Motor neuron (in vitro differentiated cells): ENCODE results near the gene PTPRF. TPM values are rescaled to one million over a fixed set of nuclear protein-coding genes. Genes with fewer than 3 reads are reported as not detected.

Experiments
- ATAC-seq, 8 experiments: fragments of 200-7000 bp; cut with Tn5 transposase; replicated peaks in 6 of 8; 2 replicates each; pipeline ENCODE4 v1.8.0; 2021; ENCODE audit warnings: mild to moderate bottlenecking in 8 of 8, moderate library complexity in 8 of 8
- H3K27ac ChIP-seq, 2 donors: fragments of 250-450 bp; sonication (Bioruptor Pico); 2 replicates each; pipeline ENCODE4 v1.9.0; 2021; ENCODE audit warnings: antibody characterized with exemption in 2 of 2, mild to moderate bottlenecking in 2 of 2, moderate library complexity in 1 of 2
- H3K4me1 ChIP-seq, 2 donors: fragments of 250-450 bp; sonication (Bioruptor Pico); replicated peaks in 1 of 2; 2 replicates each; pipeline ENCODE4 v1.6.1; 2021; ENCODE audit warnings: antibody characterized with exemption in 2 of 2, mild to moderate bottlenecking in 2 of 2, moderate library complexity in 1 of 2
- H3K4me3 ChIP-seq, 5 donors: fragments of 250-450 bp; sonication (Bioruptor Pico); 2 replicates each; pipeline ENCODE4 v1.9.0; 2021; ENCODE audit warnings: antibody characterized with exemption in 5 of 5, mild to moderate bottlenecking in 5 of 5, moderate library complexity in 4 of 5
- WGBS, 10 experiments: fragments of 450-650 bp; shearing (Covaris generic); methylation state at CpG; one replicate each; pipeline ENCODE4 v1.0.0; 2022; 5-methylcytosine and 5-hydroxymethylcytosine counted together
- in situ Hi-C, 9 experiments: fragments of 400-800 bp; cut with MboI; loops; one replicate each; pipeline ENCODE4 v1.15.0; 2021; ENCODE audit warnings: low sequenced_read_pairs in 9 of 9, low pct_unique_long_range_greater_than_20kb in 2 of 9; ENCODE audit not compliant: unreplicated experiment in 9 of 9
- total RNA-seq, 8 experiments: library from RNA; unstranded; fragments of 300-600 nt; gene quantifications; 2 replicates each; pipeline versions ENCODE4 v1.2.3 to v1.2.4, GENCODE V29; 2022

PTPRF gene
- total RNA-seq, 8 experiments from 2014 or later: 7.8 to 119 (median 74.7) TPM

GRCh38 chr1:43565600-43566360 is 35.1 kb downstream of the PTPRF start:
- in situ Hi-C loops: no loop called here
- Histone ChIP-seq H3K4me1 (peaks cover 51 to 55% of the 10 kb centered on the region in 2 donors), H3K27ac (peak overlapping the region; percentile 50 to 54), H3K4me3 (peak overlapping the region in 4 of 5 donors; percentile 14 to 31 (median 17))
- peak; percentile 88 to 97 (median 91) for ATAC-seq
- 21 to 39% methylated on average over 4 to 16 of the region's 62 CpGs; no CpG with 5 or more reads in 8 of the 10 experiments for WGBS, 10 experiments

GRCh38 chr1:43566382-43567044 is 35.8 kb downstream of the PTPRF start:
- no peak for ATAC-seq
- WGBS, 10 experiments: 83 to 100% (median 97%) methylated on average over 1 to 14 of the region's 16 CpGs; no CpG with 5 or more reads in 1 of the 10 experiments
- Histone ChIP-seq H3K4me3 (no peak overlapping the region), H3K4me1 (peaks cover 51 to 58% of the 10 kb centered on the region in 2 donors), H3K27ac (no peak overlapping the region)
- in situ Hi-C loops: no loop called here

GRCh38 chr1:43569175-43569574 is 38.5 kb downstream of the PTPRF start:
- ATAC-seq: peak in 1 of 8 experiments; percentile 20
- peaks cover 55 to 61% of the 10 kb centered on the region in 2 donors for H3K4me1 ChIP-seq
- 60 to 79% (median 67%) methylated on average over 1 to 2 of the region's 6 CpGs; no CpG with 5 or more reads in 6 of the 10 experiments for WGBS, 10 experiments
- H3K4me3 ChIP-seq: no peak overlapping the region
- peak overlapping the region in 1 of 2 donors; percentile 27 for H3K27ac ChIP-seq
- in situ Hi-C loops: no loop called here

GRCh38 chr1:43570277-43570676 is 39.6 kb downstream of the PTPRF start:
- H3K4me3 ChIP-seq: no peak overlapping the region
- in situ Hi-C loops: no loop called here
- ATAC-seq: no peak
- 41 to 80% (median 58%) methylated on average over 1 to 4 of the region's 9 CpGs; no CpG with 5 or more reads in 6 of the 10 experiments for WGBS, 10 experiments
- H3K4me1 ChIP-seq: peaks cover 44 to 50% of the 10 kb centered on the region in 2 donors
- H3K27ac ChIP-seq: peak overlapping the region; percentile 8 to 19

- H3K4me1 ChIP-seq: peaks cover 41 to 47% of the 10 kb centered on the region in 2 donors
- ATAC-seq: no peak
- in situ Hi-C loops: no loop called here
- H3K27ac ChIP-seq: peak overlapping the region; percentile 8 to 19
- H3K4me3 ChIP-seq: no peak overlapping the region
- 72 to 100% (median 90%) methylated on average over 1 to 14 of the region's 14 CpGs; no CpG with 5 or more reads in 3 of the 10 experiments for WGBS, 10 experiments
These were observed 40.0 kb downstream of the PTPRF start for GRCh38 chr1:43570715-43571114.

GRCh38 chr1:43572084-43572483 is 41.4 kb downstream of the PTPRF start:
- in situ Hi-C loops: no loop called here
- H3K4me1 ChIP-seq: peaks cover 34 to 38% of the 10 kb centered on the region in 2 donors
- WGBS, 10 experiments: 0 to 100% (median 70%) methylated on average over 1 to 2 of the region's 2 CpGs; no CpG with 5 or more reads in 5 of the 10 experiments
- peak in 1 of 8 experiments; percentile 2 for ATAC-seq
- no peak overlapping the region for H3K4me3 ChIP-seq
- H3K27ac ChIP-seq: no peak overlapping the region

GRCh38 chr1:43572538-43572937 is 41.9 kb downstream of the PTPRF start:
- ATAC-seq: peak in 4 of 8 experiments; percentile 38 to 53 (median 52)
- Histone ChIP-seq H3K27ac (no peak overlapping the region), H3K4me3 (no peak overlapping the region), H3K4me1 (peaks cover 34 to 38% of the 10 kb centered on the region in 2 donors)
- in situ Hi-C loops: no loop called here
- WGBS, 10 experiments: 18 to 60% (median 24%) methylated on average over 1 to 9 of the region's 9 CpGs; no CpG with 5 or more reads in 5 of the 10 experiments

- no peak overlapping the region for H3K4me3 ChIP-seq
These were observed 42.5 kb downstream of the PTPRF start for GRCh38 chr1:43573066-43573800.

GRCh38 chr1:43576521-43576920 is 45.8 kb downstream of the PTPRF start:
- ATAC-seq: no peak
- H3K4me1 ChIP-seq: peaks cover 13 to 14% of the 10 kb centered on the region in 2 donors
- no peak overlapping the region for H3K27ac ChIP-seq
- H3K4me3 ChIP-seq: no peak overlapping the region
- in situ Hi-C loops: no loop called here
- WGBS, 10 experiments: 93 to 100% (median 98%) methylated on average over 1 to 5 of the region's 7 CpGs; no CpG with 5 or more reads in 4 of the 10 experiments

More at GRCh38 chr1:43573066-43573800, 42.5 kb downstream of the PTPRF start:
- WGBS, 10 experiments: 40 to 100% (median 85%) methylated on average over 1 to 4 of the region's 11 CpGs; no CpG with 5 or more reads in 4 of the 10 experiments
- H3K4me1 ChIP-seq: peaks cover 34 to 38% of the 10 kb centered on the region in 2 donors
- in situ Hi-C loops: no loop called here
- ATAC-seq: peak in 1 of 8 experiments; percentile 3
- no peak overlapping the region for H3K27ac ChIP-seq

GRCh38 chr1:43577655-43578542 is 47.2 kb downstream of the PTPRF start:
- H3K4me3 ChIP-seq: no peak overlapping the region
- ATAC-seq: peak in 3 of 8 experiments; percentile 7 to 81 (median 45)
- 20 to 94% (median 71%) methylated on average over 1 to 10 of the region's 18 CpGs; no CpG with 5 or more reads in 6 of the 10 experiments for WGBS, 10 experiments
- in situ Hi-C loops: no loop called here
- peaks cover 4 to 9% of the 10 kb centered on the region in 2 donors for H3K4me1 ChIP-seq
- H3K27ac ChIP-seq: no peak overlapping the region

- no peak for ATAC-seq
- 88 to 100% (median 98%) methylated on average over 1 to 9 of the region's 9 CpGs; no CpG with 5 or more reads in 5 of the 10 experiments for WGBS, 10 experiments
- in situ Hi-C loops: no loop called here
- Histone ChIP-seq H3K27ac (no peak overlapping the region), H3K4me1 (peaks cover 2 to 8% of the 10 kb centered on the region in 2 donors), H3K4me3 (no peak overlapping the region)
These were observed 49.4 kb downstream of the PTPRF start for GRCh38 chr1:43580039-43580438.

- peak; percentile 84 to 99 (median 98) for ATAC-seq
- in situ Hi-C loops: no loop called here
- H3K27ac ChIP-seq: peak overlapping the region; percentile 32 to 52
- no peak overlapping the region for H3K4me3 ChIP-seq
- peaks cover 2 to 8% of the 10 kb centered on the region in 2 donors for H3K4me1 ChIP-seq
- WGBS, 10 experiments: 56 to 81% (median 66%) methylated on average over 1 to 5 of the region's 5 CpGs; no CpG with 5 or more reads in 6 of the 10 experiments
These were observed 51.5 kb downstream of the PTPRF start for GRCh38 chr1:43582162-43582566.
